Suprapubic skin (tissue), 4 donors: ENCODE measurements around the gene TIMP1. TPM values are rescaled to one million over a fixed set of nuclear protein-coding genes. Genes with fewer than 3 reads are reported as not detected.

Experiments used
- DNase-seq, 2 donors: peaks; one replicate each; pipeline ENCODE4 v3.0.0-alpha.2; 2019; ENCODE audit warnings: low spot score in 2 of 2
- H3K27ac ChIP-seq: fragments of 200-600 bp; sonication (generic); one replicate; pipeline ENCODE4 v1.5.1; 2019
- H3K27me3 ChIP-seq: fragments of 200-600 bp; sonication (generic); one replicate; pipeline ENCODE4 v1.5.1; 2019
- H3K36me3 ChIP-seq: fragments of 200-600 bp; sonication (generic); one replicate; pipeline ENCODE4 v1.5.1; 2019
- H3K4me1 ChIP-seq: fragments of 200-600 bp; sonication (generic); one replicate; pipeline ENCODE4 v1.5.1; 2019
- H3K4me3 ChIP-seq: fragments of 200-600 bp; sonication (generic); one replicate; pipeline ENCODE4 v1.5.1; 2019; ENCODE audit warnings: mild to moderate bottlenecking
- H3K9me3 ChIP-seq: fragments of 200-600 bp; sonication (generic); one replicate; pipeline ENCODE4 v1.5.1; 2019
- CTCF ChIP-seq, 2 donors: fragments of 200-600 bp in 1 of 2; fragments of 450-650 bp in 1 of 2; sonication (generic) in 1 of 2; IDR thresholded peaks; one replicate each; pipeline ENCODE4 v1.5.1; 2016 to 2019; ENCODE audit warnings: antibody characterized with exemption in 2 of 2, mild to moderate bottlenecking in 1 of 2, moderate library complexity in 1 of 2
- EP300 ChIP-seq: sonication (generic); formaldehyde crosslinking; IDR thresholded peaks from one replicate; pipeline ENCODE4 v1.6.1; 2017; ENCODE audit warnings: antibody characterized with exemption
- POLR2A ChIP-seq, 2 donors: fragments of 450-650 bp; IDR thresholded peaks; one replicate each; pipeline ENCODE4 v1.6.1; 2017; ENCODE audit warnings: antibody characterized with exemption in 2 of 2, mild to moderate bottlenecking in 2 of 2, moderate library complexity in 2 of 2
- POLR2AphosphoS5 ChIP-seq, 3 donors: sonication (generic); formaldehyde crosslinking; IDR thresholded peaks; one replicate each; pipeline ENCODE4 v1.6.1; 2017; ENCODE audit warnings: antibody characterized with exemption in 3 of 3
- WGBS: methylation state at CpG from one replicate; pipeline ENCODE4 v1.1.5; 2018; 5-methylcytosine and 5-hydroxymethylcytosine counted together
- total RNA-seq, 4 donors: library from RNA; depleted of rRNA; stranded (reverse); fragments of >200 nt; gene quantifications; one replicate each; pipeline ENCODE4 v1.1.0, GENCODE V29; 2016

Gene TIMP1
- total RNA-seq, 4 donors from 2014 or later = 37.7 to 94.2 (median 69.2) TPM

GRCh38 chrX:47607091-47607490, 24.9 kb downstream of the TIMP1 start:
- Histone ChIP-seq H3K4me3 (no peak overlapping the region), H3K27ac (no peak overlapping the region), H3K4me1 (no peaks in the 10 kb centered on the region), H3K36me3 (no peaks in the 10 kb centered on the region), H3K27me3 (no peaks in the 10 kb centered on the region), H3K9me3 (no peaks in the 10 kb centered on the region)
- TF ChIP-seq POLR2AphosphoS5 (IDR thresholded peaks at IDR 0.05) = no peak
- no peak for TF ChIP-seq CTCF (IDR thresholded peaks at IDR 0.05)
- no peak for TF ChIP-seq POLR2A (IDR thresholded peaks at IDR 0.05)
- no peak for TF ChIP-seq EP300
- DNase-seq = no peak

GRCh38 chrX:47608130-47608810, 26.0 kb downstream of the TIMP1 start:
- Histone ChIP-seq H3K36me3 (no peaks in the 10 kb centered on the region), H3K4me1 (no peaks in the 10 kb centered on the region), H3K27me3 (no peaks in the 10 kb centered on the region), H3K9me3 (no peaks in the 10 kb centered on the region), H3K27ac (no peak overlapping the region), H3K4me3 (no peak overlapping the region)
- DNase-seq = peak in 1 of 2 donors; percentile 35
- TF ChIP-seq POLR2AphosphoS5 (IDR thresholded peaks at IDR 0.05) = no peak
- no peak for TF ChIP-seq CTCF (IDR thresholded peaks at IDR 0.05)
- TF ChIP-seq EP300 = no peak
- TF ChIP-seq POLR2A (IDR thresholded peaks at IDR 0.05) = no peak
- 57% methylated on average over 9 of the region's 9 CpGs for WGBS

- peak in 1 of 2 donors; percentile 4 for DNase-seq
- 82% methylated on average over 4 of the region's 4 CpGs for WGBS
Measured at GRCh38 chrX:47610511-47610910, 28.3 kb downstream of the TIMP1 start.

GRCh38 chrX:47611489-47611888, 29.3 kb downstream of the TIMP1 start:
- TF ChIP-seq CTCF (IDR thresholded peaks at IDR 0.05) (no peak), EP300 (no peak), POLR2AphosphoS5 (IDR thresholded peaks at IDR 0.05) (no peak), POLR2A (IDR thresholded peaks at IDR 0.05) (no peak)
- Histone ChIP-seq H3K4me3 (no peak overlapping the region), H3K36me3 (no peaks in the 10 kb centered on the region), H3K27me3 (no peaks in the 10 kb centered on the region), H3K27ac (no peak overlapping the region), H3K9me3 (no peaks in the 10 kb centered on the region), H3K4me1 (no peaks in the 10 kb centered on the region)
- DNase-seq = no peak
- 83% methylated on average over 2 of the region's 2 CpGs for WGBS

More at GRCh38 chrX:47610511-47610910, 28.3 kb downstream of the TIMP1 start:
- H3K36me3 ChIP-seq = no peaks in the 10 kb centered on the region
- no peak overlapping the region for H3K4me3 ChIP-seq
- no peaks in the 10 kb centered on the region for H3K4me1 ChIP-seq
- H3K9me3 ChIP-seq = no peaks in the 10 kb centered on the region
- H3K27ac ChIP-seq = no peak overlapping the region
- TF ChIP-seq EP300 (no peak), POLR2A (IDR thresholded peaks at IDR 0.05) (no peak), POLR2AphosphoS5 (IDR thresholded peaks at IDR 0.05) (no peak), CTCF (IDR thresholded peaks at IDR 0.05) (no peak)
- H3K27me3 ChIP-seq = no peaks in the 10 kb centered on the region

GRCh38 chrX:47611926-47612325, 29.7 kb downstream of the TIMP1 start:
- TF ChIP-seq CTCF (IDR thresholded peaks at IDR 0.05) = no peak
- TF ChIP-seq POLR2AphosphoS5 (IDR thresholded peaks at IDR 0.05) = no peak
- no peak for TF ChIP-seq POLR2A (IDR thresholded peaks at IDR 0.05)
- TF ChIP-seq EP300 = no peak
- Histone ChIP-seq H3K27ac (no peak overlapping the region), H3K4me3 (no peak overlapping the region), H3K9me3 (no peaks in the 10 kb centered on the region), H3K27me3 (no peaks in the 10 kb centered on the region), H3K4me1 (no peaks in the 10 kb centered on the region), H3K36me3 (no peaks in the 10 kb centered on the region)
- 90% methylated on average over 2 of the region's 2 CpGs for WGBS
- peak in 1 of 2 donors; percentile 16 for DNase-seq
